Measurements from ENCODE around the gene DMKN.

DMKN gene

GRCh38 chr19:35522745-35523327 is 9.4 kb upstream of the DMKN start:
- Histone ChIP-seq H3K36me3 (ENCODE audit: low read length) (no peaks in the 10 kb centered on the region), H3K9me3 (ENCODE audit: insufficient read depth, low read length) (no peaks in the 10 kb centered on the region), H3K9ac (ENCODE audit: low read length) (no peak overlapping the region), H3K4me3 (ENCODE audit: insufficient read depth, low read length, poor library complexity, severe bottlenecking) (no peak overlapping the region), H3F3A (ENCODE audit: insufficient read depth) (no peaks in the 10 kb centered on the region), H3K9me2 (replicated peaks; ENCODE audit: insufficient read depth, low read length) (no peaks in the 10 kb centered on the region), H3K4me2 (ENCODE audit: low read depth, low read length, poor library complexity, severe bottlenecking) (no peak overlapping the region), H3K79me2 (ENCODE audit: insufficient read depth, low read length) (no peaks in the 10 kb centered on the region), H2AFZ (ENCODE audit: low read depth, low read length, severe bottlenecking) (no peak overlapping the region), H4K20me1 (ENCODE audit: low read depth, low read length) (no peaks in the 10 kb centered on the region), H3K27ac (ENCODE audit: low read depth, low read length) (no peak overlapping the region), H3K27me3 (ENCODE audit: low read length) (no peaks in the 10 kb centered on the region)
- TF ChIP-seq CTCF (IDR thresholded peaks at IDR 0.05; ENCODE audit: insufficient read depth, low read length, poor library complexity, severe bottlenecking) (no peak), EZH2phosphoT487 (conservative IDR thresholded peaks at IDR 0.05; ENCODE audit: low read length) (no peak)

GRCh38 chr19:35521124-35521743 is 7.8 kb upstream of the DMKN start:
- no peaks in the 10 kb centered on the region for H3K9me3 ChIP-seq (ENCODE audit: insufficient read depth, low read length)
- no peaks in the 10 kb centered on the region for H3K27me3 ChIP-seq (ENCODE audit: low read length)
- no peak overlapping the region for H3K27ac ChIP-seq (ENCODE audit: low read depth, low read length)
- H3K9ac ChIP-seq (ENCODE audit: low read length), result no peak overlapping the region
- H3K9me2 ChIP-seq (replicated peaks; ENCODE audit: insufficient read depth, low read length), result no peaks in the 10 kb centered on the region
- no peaks in the 10 kb centered on the region for H4K20me1 ChIP-seq (ENCODE audit: low read depth, low read length)
- H3K36me3 ChIP-seq (ENCODE audit: low read length), result no peaks in the 10 kb centered on the region
- TF ChIP-seq CTCF (IDR thresholded peaks at IDR 0.05; ENCODE audit: insufficient read depth, low read length, poor library complexity, severe bottlenecking), result no peak
- TF ChIP-seq EZH2phosphoT487 (conservative IDR thresholded peaks at IDR 0.05; ENCODE audit: low read length), result no peak
- H2AFZ ChIP-seq (ENCODE audit: low read depth, low read length, severe bottlenecking), result no peak overlapping the region
- no peak overlapping the region for H3K4me3 ChIP-seq (ENCODE audit: insufficient read depth, low read length, poor library complexity, severe bottlenecking)
- no peaks in the 10 kb centered on the region for H3K79me2 ChIP-seq (ENCODE audit: insufficient read depth, low read length)
- H3F3A ChIP-seq (ENCODE audit: insufficient read depth), result no peaks in the 10 kb centered on the region
- no peak overlapping the region for H3K4me2 ChIP-seq (ENCODE audit: low read depth, low read length, poor library complexity, severe bottlenecking)

- no peak overlapping the region for H2AFZ ChIP-seq (ENCODE audit: low read depth, low read length, severe bottlenecking)
- H3K27me3 ChIP-seq (ENCODE audit: low read length), result no peaks in the 10 kb centered on the region
- H3K9ac ChIP-seq (ENCODE audit: low read length), result no peak overlapping the region
- no peak overlapping the region for H3K4me2 ChIP-seq (ENCODE audit: low read depth, low read length, poor library complexity, severe bottlenecking)
- no peaks in the 10 kb centered on the region for H4K20me1 ChIP-seq (ENCODE audit: low read depth, low read length)
- H3K36me3 ChIP-seq (ENCODE audit: low read length), result no peaks in the 10 kb centered on the region
- no peaks in the 10 kb centered on the region for H3F3A ChIP-seq (ENCODE audit: insufficient read depth)
- no peaks in the 10 kb centered on the region for H3K9me3 ChIP-seq (ENCODE audit: insufficient read depth, low read length)
- H3K79me2 ChIP-seq (ENCODE audit: insufficient read depth, low read length), result no peaks in the 10 kb centered on the region
- TF ChIP-seq EZH2phosphoT487 (conservative IDR thresholded peaks at IDR 0.05; ENCODE audit: low read length) (no peak), CTCF (IDR thresholded peaks at IDR 0.05; ENCODE audit: insufficient read depth, low read length, poor library complexity, severe bottlenecking) (no peak)
- H3K27ac ChIP-seq (ENCODE audit: low read depth, low read length), result no peak overlapping the region
- no peaks in the 10 kb centered on the region for H3K9me2 ChIP-seq (replicated peaks; ENCODE audit: insufficient read depth, low read length)
- H3K4me3 ChIP-seq (ENCODE audit: insufficient read depth, low read length, poor library complexity, severe bottlenecking), result no peak overlapping the region
These were observed 5.8 kb upstream of the DMKN start for GRCh38 chr19:35519291-35519690.

Data from SU-DHL-6 (cell line).